ENCODE results near the gene UNC5A. TPM values are rescaled to one million over a fixed set of nuclear protein-coding genes. Genes with fewer than 3 reads are reported as not detected.

The UNC5A gene
- total RNA-seq, 1 experiment from 2014 or later: 10.1 TPM

DNA sequence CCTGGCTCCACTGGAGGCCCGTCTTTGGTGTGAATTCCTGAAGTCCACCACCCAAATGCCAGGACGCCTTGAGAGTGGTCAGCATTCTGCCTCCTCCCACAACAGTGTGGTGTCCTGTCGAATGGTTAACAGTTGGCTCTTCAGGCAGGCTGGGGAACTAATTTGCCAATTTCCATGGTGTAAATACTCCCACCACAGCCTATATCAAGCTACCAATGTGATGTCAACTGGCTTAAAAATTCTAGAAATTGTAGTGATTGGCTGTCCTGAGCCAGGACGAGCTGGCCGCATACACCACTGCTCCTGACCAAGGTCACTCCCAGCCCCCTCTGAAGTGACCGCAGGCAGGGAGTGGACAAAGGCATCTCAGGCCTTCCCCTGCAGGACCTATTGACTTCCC, 11.1 kb downstream of the UNC5A start:
- no peaks in the 10 kb centered on the region for H3K9me2 ChIP-seq (ENCODE audit: insufficient read depth)
- no peak overlapping the region for H3K4me3 ChIP-seq (replicated peaks in 1 of 2; ENCODE audit: low read depth in 1 of 2, low read length in 2 of 2)
- intact Hi-C loops (cut with micrococcal nuclease): loop anchor here (5.0 kb wide), 1 partner anchor 159 kb away; no protein-coding TSS in a partner anchor
- no peaks in the 10 kb centered on the region for H3K36me3 ChIP-seq (ENCODE audit: control insufficient read depth in 1 of 2, insufficient read depth in 2 of 2, low read length in 2 of 2)
- peak overlapping the region; percentile 45 for H3K9ac ChIP-seq (ENCODE audit: low read length)
- ChIA-PET CTCF (interaction anchor here (1.2 kb wide), 1 partner anchor 161 kb away, joined by 4 read pairs; no protein-coding TSS in a partner anchor), POLR2A (no interaction called here), RAD21 (ENCODE audit: low non-redundant PET in 1 of 2, low total read pairs in 2 of 2, uncharacterized antibody in 2 of 2, unreplicated experiment in 2 of 2) (interaction anchor here in 1 of 2 experiments (0.5 kb wide), 1 partner anchor 59 kb away, joined by 3 read pairs; no protein-coding TSS in a partner anchor)
- H3K27me3 ChIP-seq (ENCODE audit: insufficient read depth, low read length): no peaks in the 10 kb centered on the region
- DNase-seq (ENCODE audit: low read depth, low spot score): no peak
- peaks cover 44 to 62% of the 10 kb centered on the region in 2 experiments for H3K4me1 ChIP-seq (ENCODE audit: control insufficient read depth in 1 of 2, insufficient read depth in 2 of 2, low read length in 2 of 2)
- H3K27ac ChIP-seq (ENCODE audit: low read depth, low read length): peak overlapping the region; percentile 78
- H4K20me1 ChIP-seq (ENCODE audit: insufficient read depth): no peaks in the 10 kb centered on the region
- TF ChIP-seq POLR2AphosphoS5 (IDR thresholded peaks at IDR 0.05; ENCODE audit: low read depth, low read length) (no peak), SRF (IDR thresholded peaks at IDR 0.05; ENCODE audit: low read depth) (no peak)
- TF ChIP-seq, protein P1, sequence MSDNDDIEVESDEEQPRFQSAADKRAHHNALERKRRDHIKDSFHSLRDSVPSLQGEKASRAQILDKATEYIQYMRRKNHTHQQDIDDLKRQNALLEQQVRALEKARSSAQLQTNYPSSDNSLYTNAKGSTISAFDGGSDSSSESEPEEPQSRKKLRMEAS (IDR thresholded peaks at IDR 0.05): no peak
- no peaks in the 10 kb centered on the region for H3K9me3 ChIP-seq (ENCODE audit: control insufficient read depth in 1 of 2, insufficient read depth in 1 of 2, low read depth in 1 of 2, low read length in 2 of 2)
- H2AFZ ChIP-seq (ENCODE audit: low read depth, low read length, poor library complexity, severe bottlenecking): no peak overlapping the region
- peak overlapping the region; percentile 91 for H3K4me2 ChIP-seq (ENCODE audit: low read length)
- BruUV-seq (replicated peaks): no TSS peak
- ATAC-seq: no peak
- H3K79me2 ChIP-seq (ENCODE audit: insufficient read depth, low read length): no peaks in the 10 kb centered on the region

DNA sequence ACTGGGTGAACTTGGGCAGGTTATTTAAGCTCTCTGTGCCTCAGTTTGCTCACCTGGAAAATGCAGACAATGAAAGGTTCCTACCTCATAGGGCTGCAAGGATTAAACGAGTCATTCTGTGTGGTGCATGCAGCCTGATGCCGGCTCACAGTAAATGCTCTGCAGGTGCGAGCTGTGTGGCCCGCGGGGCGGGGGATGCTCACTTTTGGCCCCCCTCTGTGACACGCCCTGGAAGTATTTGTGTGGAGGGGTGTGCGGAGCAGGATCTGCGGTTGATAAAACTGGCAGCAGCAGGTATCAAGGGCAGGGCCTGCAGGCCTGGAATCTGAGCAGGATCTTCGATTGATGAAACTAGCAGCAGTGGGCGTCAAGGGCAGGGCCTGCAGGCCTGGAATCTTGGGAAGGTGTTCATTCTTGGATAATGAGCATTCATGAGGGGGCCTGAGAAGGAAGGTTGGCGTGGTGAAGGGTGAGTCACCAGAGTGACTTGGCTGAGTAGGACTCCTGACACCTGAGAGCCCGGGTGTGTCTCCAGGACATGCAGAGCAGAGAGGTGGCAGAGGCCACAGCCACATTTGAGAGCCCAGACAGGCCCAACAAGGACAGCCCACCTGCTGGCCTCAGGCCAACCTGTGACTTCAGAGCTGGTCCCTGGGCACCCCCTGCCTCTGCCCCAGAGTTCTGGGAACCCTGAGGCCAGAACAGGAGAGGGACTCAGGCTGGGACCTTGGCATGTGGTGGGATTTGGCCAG, 11.9 kb downstream of the UNC5A start:
- Histone ChIP-seq H3K36me3 (ENCODE audit: control insufficient read depth in 1 of 2, insufficient read depth in 2 of 2, low read length in 2 of 2) (no peaks in the 10 kb centered on the region), H4K20me1 (ENCODE audit: insufficient read depth) (no peaks in the 10 kb centered on the region), H3K27me3 (ENCODE audit: insufficient read depth, low read length) (no peaks in the 10 kb centered on the region), H2AFZ (ENCODE audit: low read depth, low read length, poor library complexity, severe bottlenecking) (no peak overlapping the region), H3K9me2 (ENCODE audit: insufficient read depth) (no peaks in the 10 kb centered on the region), H3K4me2 (ENCODE audit: low read length) (peak overlapping the region; percentile 91), H3K9me3 (ENCODE audit: control insufficient read depth in 1 of 2, insufficient read depth in 1 of 2, low read depth in 1 of 2, low read length in 2 of 2) (no peaks in the 10 kb centered on the region), H3K9ac (ENCODE audit: low read length) (peak overlapping the region; percentile 52), H3K79me2 (ENCODE audit: insufficient read depth, low read length) (no peaks in the 10 kb centered on the region), H3K27ac (ENCODE audit: low read depth, low read length) (peak overlapping the region; percentile 78), H3K4me3 (replicated peaks in 1 of 2; ENCODE audit: low read depth in 1 of 2, low read length in 2 of 2) (peak overlapping the region; percentile 20 to 46; a peak in 3 of 4 replicates), H3K4me1 (ENCODE audit: control insufficient read depth in 1 of 2, insufficient read depth in 2 of 2, low read length in 2 of 2) (peaks cover 41 to 56% of the 10 kb centered on the region in 2 experiments)
- intact Hi-C loops (cut with micrococcal nuclease): loop anchor here (5.0 kb wide), 1 partner anchor 160 kb away; no protein-coding TSS in a partner anchor
- ATAC-seq: peak; percentile 82
- RAD21 ChIA-PET (ENCODE audit: low non-redundant PET in 1 of 2, low total read pairs in 2 of 2, uncharacterized antibody in 2 of 2, unreplicated experiment in 2 of 2): interaction anchor here in 1 of 2 experiments (0.5 kb wide), 1 partner anchor 59 kb away, joined by 3 read pairs; no protein-coding TSS in a partner anchor
- no TSS peak for BruUV-seq (replicated peaks)
- POLR2A ChIA-PET: interaction anchor here (1.1 kb wide), 1 partner anchor 10 kb away, joined by 3 read pairs; no protein-coding TSS in a partner anchor
- TF ChIP-seq POLR2A (IDR thresholded peaks at IDR 0.05; ENCODE audit: borderline replicate concordance, extremely low read depth, insufficient read depth, insufficient read length) (no peak), POLR2AphosphoS5 (IDR thresholded peaks at IDR 0.05; ENCODE audit: low read depth, low read length) (peak; percentile 32; the same call in 1 of the 2 replicates), ZFX (IDR thresholded peaks at IDR 0.05) (no peak), TCF7L2 (IDR thresholded peaks at IDR 0.05; ENCODE audit: borderline replicate concordance, extremely low read depth, insufficient read depth, insufficient read length) (no peak)
- CTCF ChIA-PET: interaction anchor here (1.2 kb wide), 1 partner anchor 161 kb away, joined by 4 read pairs; no protein-coding TSS in a partner anchor
- DNase-seq (ENCODE audit: low read depth, low spot score): peak; percentile 80
